IMR-90 (cell line): Measurements from ENCODE around the gene CAPN5. TPM values are rescaled to one million over a fixed set of nuclear protein-coding genes. Genes with fewer than 3 reads are reported as not detected.

Experiments used
- ATAC-seq: fragments of 200-7000 bp; cut with Tn5 transposase; 2 replicates; pipeline ENCODE4 v1.9.1; 2020; ENCODE audit warnings: low read depth, mild to moderate bottlenecking, moderate library complexity
- BruUV-seq: library from RNA; stranded (reverse); fragments of 400-500 nt; replicated peaks from 2 replicates; lab custom pipeline; 2021; lab: Mats Ljungman, UMichigan
- CTCF ChIA-PET: fragments of 300-600 bp; formaldehyde crosslinking; extraction: SDS; loops from one replicate; lab custom pipeline; 2021; ENCODE audit warnings: antibody characterized with exemption; lab: Yijun Ruan, JAX
- POLR2A ChIA-PET: fragments of 300-600 bp; sonication (Branson Sonifier 250); formaldehyde crosslinking; loops from one replicate; lab custom pipeline; 2022; ENCODE audit warnings: antibody characterized with exemption; ENCODE audit not compliant: unreplicated experiment; lab: Charles Lee
- DNase-seq: peaks from one replicate; pipeline ENCODE4 v3.0.0; 2013
- H2AFZ ChIP-seq: replicated peaks from 2 replicates; pipeline ENCODE3; 2013; ENCODE audit warnings: low read length, mild to moderate bottlenecking; ENCODE audit not compliant: poor library complexity
- H2AK5ac ChIP-seq: 2 replicates; pipeline ENCODE4 v1.6.1; 2013; ENCODE audit warnings: low read depth, low read length, inconsistent platforms
- H2AK9ac ChIP-seq: replicated peaks from 2 replicates; pipeline ENCODE3; 2013; ENCODE audit warnings: mild to moderate bottlenecking, low read depth, low read length, moderate library complexity; ENCODE audit not compliant: poor library complexity
- H2BK120ac ChIP-seq: 2 replicates; pipeline ENCODE4 v1.6.1; 2013; ENCODE audit warnings: low read depth, low read length, inconsistent platforms
- H2BK15ac ChIP-seq: 3 replicates; pipeline ENCODE4 v1.6.1; 2013; ENCODE audit warnings: low read depth, low read length, inconsistent platforms
- H2BK20ac ChIP-seq: 2 replicates; pipeline ENCODE4 v1.6.1; 2013; ENCODE audit warnings: low read depth, mild to moderate bottlenecking, inconsistent platforms, low read length, moderate library complexity
- H2BK5ac ChIP-seq: 2 replicates; pipeline ENCODE4 v1.6.1; 2013; ENCODE audit warnings: mild to moderate bottlenecking, low read depth, low read length, inconsistent platforms; ENCODE audit not compliant: poor library complexity, severe bottlenecking
- H3K14ac ChIP-seq: replicated peaks from 2 replicates; pipeline ENCODE4 v1.6.1; 2013; ENCODE audit warnings: low read depth, low read length, inconsistent platforms
- H3K18ac ChIP-seq: 2 replicates; pipeline ENCODE4 v1.6.1; 2013; ENCODE audit warnings: low read depth, low read length, control low read depth
- H3K23ac ChIP-seq: 2 replicates; pipeline ENCODE4 v1.6.1; 2013; ENCODE audit warnings: low read depth, low read length, inconsistent platforms
- H3K27ac ChIP-seq: 2 replicates; pipeline ENCODE4 v1.5.1; 2013; ENCODE audit warnings: mild to moderate bottlenecking, control low read depth, low read length; ENCODE audit not compliant: insufficient read depth
- H3K27me3 ChIP-seq: 2 replicates; pipeline ENCODE4 v1.6.1; 2013; ENCODE audit warnings: low read length; ENCODE audit not compliant: control insufficient read depth, insufficient read depth
- H3K36me3 ChIP-seq: 2 replicates; pipeline ENCODE4 v1.6.1; 2013; ENCODE audit warnings: low read length, mixed read lengths; ENCODE audit not compliant: control insufficient read depth, insufficient read depth
- H3K4ac ChIP-seq: 2 replicates; pipeline ENCODE4 v1.6.1; 2013; ENCODE audit warnings: low read depth, low read length, inconsistent platforms
- H3K4me1 ChIP-seq: 2 replicates; pipeline ENCODE4 v1.6.1; 2013; ENCODE audit warnings: low read length, mixed read lengths; ENCODE audit not compliant: control insufficient read depth, insufficient read depth
- H3K4me2 ChIP-seq: 2 replicates; pipeline ENCODE4 v1.6.1; 2013; ENCODE audit warnings: low read depth, mild to moderate bottlenecking, control low read depth, low read length, moderate library complexity
- H3K4me3 ChIP-seq: 2 replicates; pipeline ENCODE4 v1.5.1; 2013; ENCODE audit warnings: low read depth, mild to moderate bottlenecking, control low read depth, low read length, moderate library complexity; ENCODE audit not compliant: insufficient read depth
- H3K56ac ChIP-seq: 2 replicates; pipeline ENCODE4 v1.6.1; 2013; ENCODE audit warnings: low read length, inconsistent platforms; ENCODE audit not compliant: insufficient read depth; ENCODE audit errors: extremely low read depth
- H3K79me1 ChIP-seq, 2 experiments: 2 replicates each; pipeline ENCODE4 v1.6.1; 2013; ENCODE audit warnings: low read length in 2 of 2, inconsistent platforms in 1 of 2, low read depth in 1 of 2
- H3K9ac ChIP-seq: 2 replicates; pipeline ENCODE4 v1.6.1; 2013; ENCODE audit warnings: low read depth, low read length, control low read depth
- H3K9me1 ChIP-seq: 2 replicates; pipeline ENCODE4 v1.6.1; 2013; ENCODE audit warnings: low read length, inconsistent platforms; ENCODE audit not compliant: insufficient read depth
- H3K9me3 ChIP-seq: 2 replicates; pipeline ENCODE4 v1.6.1; 2013; ENCODE audit warnings: low read length; ENCODE audit not compliant: control insufficient read depth, insufficient read depth
- H4K20me1 ChIP-seq: 2 replicates; pipeline ENCODE4 v1.6.1; 2013; ENCODE audit warnings: low read length, inconsistent platforms; ENCODE audit not compliant: insufficient read depth
- H4K5ac ChIP-seq: 2 replicates; pipeline ENCODE4 v1.6.1; 2013; ENCODE audit warnings: mild to moderate bottlenecking, low read depth, low read length, control low read depth
- H4K8ac ChIP-seq, 2 experiments: 2 replicates each; pipeline ENCODE4 v1.6.1; 2013; ENCODE audit warnings: low read depth in 2 of 2, low read length in 2 of 2, control low read depth in 1 of 2, inconsistent platforms in 1 of 2
- H4K91ac ChIP-seq: 2 replicates; pipeline ENCODE4 v1.6.1; 2013; ENCODE audit warnings: low read depth, low read length, inconsistent platforms; ENCODE audit not compliant: insufficient read depth
- BHLHE40 ChIP-seq: fragments of 150-350 bp; IDR thresholded peaks from 2 replicates; pipeline ENCODE4 v1.6.1; 2016; ENCODE audit warnings: mild to moderate bottlenecking, low read depth, low read length
- MAFK ChIP-seq: IDR thresholded peaks from 2 replicates; pipeline ENCODE4 v1.6.1; 2012; ENCODE audit warnings: low read depth, low read length, improper control_type of control experiment
- WGBS, 2 experiments: methylation state at CpG; one replicate each; pipeline versions ENCODE4 v1.1.5 to v1.1.7; 2013; ENCODE audit warnings: missing lambda C conversion rate in 2 of 2; ENCODE audit not compliant: insufficient read length in 1 of 2; ENCODE audit errors: extremely low coverage in 2 of 2; 5-methylcytosine and 5-hydroxymethylcytosine counted together
- dilution Hi-C: fragments of 300-500 bp; cut with HindIII; formaldehyde crosslinking; loops from one replicate; pipeline ENCODE4 v1.14.3; 2018; ENCODE audit warnings: low sequenced_read_pairs; ENCODE audit not compliant: unreplicated experiment
- in situ Hi-C: fragments of 300-500 bp; cut with MboI; formaldehyde crosslinking; loops from 3 replicates; pipeline ENCODE4 v1.14.3; 2019; ENCODE audit warnings: low sequenced_read_pairs, inconsistent platforms, mixed read lengths
- intact Hi-C: fragments of 100-400 bp; cut with micrococcal nuclease; formaldehyde crosslinking; loops from 2 replicates; pipeline ENCODE4 v1.10.0; 2022
- polyA plus RNA-seq, 3 experiments: library from polyadenylated mRNA; depleted of rRNA; stranded (reverse); fragments of >200 nt; gene quantifications; 2 replicates each; pipeline ENCODE4 v1.2.3, GENCODE V29; 2012; ENCODE audit warnings: low replicate concordance in 1 of 3
- total RNA-seq: library from RNA; depleted of rRNA; stranded (reverse); fragments of >200 nt; gene quantifications from 2 replicates; pipeline ENCODE4 v1.2.3, GENCODE V29; 2012

CAPN5 gene
- total and polyA plus RNA-seq, 2 of the 4 experiments (the other 2 are of a cell fraction) = 8.1 to 24.0 TPM

- no peaks in the 10 kb centered on the region for H3K9me3 ChIP-seq
- no peak overlapping the region for H2BK20ac ChIP-seq
- no peak overlapping the region for H2AK5ac ChIP-seq
- no peak overlapping the region for H2BK120ac ChIP-seq
- ChIA-PET POLR2A (no interaction called here), CTCF (no interaction called here)
- DNase-seq = no peak
- no peak overlapping the region for H3K18ac ChIP-seq
- dilution Hi-C loops = no loop called here
- BruUV-seq = no TSS peak
- H2AK9ac ChIP-seq = no peak overlapping the region
- no peaks in the 10 kb centered on the region for H3K27me3 ChIP-seq
- H4K20me1 ChIP-seq = no peaks in the 10 kb centered on the region
- no peak overlapping the region for H3K4me3 ChIP-seq
- H4K8ac ChIP-seq = no peak overlapping the region
- H4K91ac ChIP-seq = no peak overlapping the region
- H2AFZ ChIP-seq = no peak overlapping the region
- ATAC-seq = no peak
- no peak overlapping the region for H3K9ac ChIP-seq
- no peak overlapping the region for H3K23ac ChIP-seq
- H3K56ac ChIP-seq = no peak overlapping the region
- H3K27ac ChIP-seq = no peak overlapping the region
- no peaks in the 10 kb centered on the region for H3K9me1 ChIP-seq
- H3K4me1 ChIP-seq = peaks cover 6% of the 10 kb centered on the region; the same call in 1 of the 2 replicates
- H3K4me2 ChIP-seq = no peak overlapping the region
- in situ Hi-C loops = loop anchor here (5.0 to 10.0 kb wide), 2 partner anchors 60 to 422 kb away; no protein-coding TSS in a partner anchor
- H3K79me1 ChIP-seq = no peaks in the 10 kb centered on the region
- no peak overlapping the region for H3K14ac ChIP-seq
- H3K4ac ChIP-seq = no peak overlapping the region
- H2BK15ac ChIP-seq = no peak overlapping the region
- H4K5ac ChIP-seq = no peak overlapping the region
- intact Hi-C loops = no loop called here
- H2BK5ac ChIP-seq = no peak overlapping the region
- WGBS, 2 experiments = 100% methylated on average over 1 of the region's 6 CpGs; no CpG with 5 or more reads in 1 of the 2 experiments
- H3K36me3 ChIP-seq = peaks cover 14% of the 10 kb centered on the region; the same call in 1 of the 2 replicates
- TF ChIP-seq MAFK (0 out of 2 replicates have a peak, but pooled peaks have one; percentile 14), BHLHE40 (no peak)
These were observed 58.4 kb downstream of the CAPN5 start for GRCh38 chr11:77125191-77125590.
